HepG2 (cell line): Measurements from ENCODE around the gene ABCC1. TPM values are rescaled to one million over a fixed set of nuclear protein-coding genes. Genes with fewer than 3 reads are reported as not detected.

ENCODE experiments used
- ATM ChIP-seq: fragments of 450-650 bp; IDR thresholded peaks from 2 replicates; pipeline ENCODE4 v1.7.1; 2017; ENCODE audit warnings: mild to moderate bottlenecking, borderline replicate concordance
- BCL3 ChIP-seq: sonication (generic); formaldehyde crosslinking; IDR thresholded peaks from 2 replicates; pipeline ENCODE4 v1.5.1; 2020; ENCODE audit warnings: mild to moderate bottlenecking, missing genetic modification reagents, moderate library complexity
- IKZF5 ChIP-seq: IDR thresholded peaks from 2 replicates; pipeline ENCODE4 v1.6.1; 2018; ENCODE audit warnings: missing genetic modification reagents, mild to moderate bottlenecking, missing compliant biosample characterization
- KAT7 ChIP-seq: IDR thresholded peaks from 2 replicates; pipeline ENCODE4 v1.6.1; 2018; ENCODE audit warnings: borderline replicate concordance, missing compliant biosample characterization
- LBX2 ChIP-seq: sonication (generic); formaldehyde crosslinking; IDR thresholded peaks from 2 replicates; pipeline ENCODE4 v1.5.0; 2020; ENCODE audit warnings: missing genetic modification reagents, mild to moderate bottlenecking, borderline replicate concordance
- NFKBIZ ChIP-seq: IDR thresholded peaks from 2 replicates; pipeline ENCODE4 v1.6.1; 2018; ENCODE audit warnings: missing genetic modification reagents, missing compliant biosample characterization
- PAXIP1 ChIP-seq: sonication (generic); formaldehyde crosslinking; conservative IDR thresholded peaks from 2 replicates; pipeline ENCODE4 v1.4.0; 2020; ENCODE audit warnings: mild to moderate bottlenecking, missing genetic modification reagents, moderate library complexity
- SIX1 ChIP-seq: sonication (generic); formaldehyde crosslinking; IDR thresholded peaks from 2 replicates; pipeline ENCODE4 v1.4.0; 2020; ENCODE audit warnings: missing genetic modification reagents, borderline replicate concordance
- SP1 ChIP-seq, 2 experiments: fragments of 450-650 bp in 1 of 2; sonication (generic) in 1 of 2; formaldehyde crosslinking in 1 of 2; IDR thresholded peaks; 2 replicates each; pipeline versions ENCODE4 v1.4.0 to v1.6.1; 2016 to 2020; ENCODE audit warnings: missing genetic modification reagents in 1 of 2
- TCF12 ChIP-seq, 2 experiments: fragments of 450-650 bp in 1 of 2; sonication (generic) in 1 of 2; formaldehyde crosslinking in 1 of 2; IDR thresholded peaks; 2 replicates each; pipeline versions ENCODE4 v1.6.1 to v1.8.0; 2017 to 2022; ENCODE audit warnings: antibody characterized with exemption in 1 of 2, mild to moderate bottlenecking in 1 of 2, missing genetic modification reagents in 1 of 2, moderate library complexity in 1 of 2
- TFE3 ChIP-seq: IDR thresholded peaks from 2 replicates; pipeline ENCODE4 v1.6.1; 2016
- TSC22D2 ChIP-seq: sonication (generic); formaldehyde crosslinking; IDR thresholded peaks from 2 replicates; pipeline ENCODE4 v1.5.1; 2020; ENCODE audit warnings: missing genetic modification reagents, mild to moderate bottlenecking, borderline replicate concordance
- YEATS4 ChIP-seq: sonication (generic); formaldehyde crosslinking; IDR thresholded peaks from 2 replicates; pipeline ENCODE4 v1.4.0; 2020; ENCODE audit warnings: missing genetic modification reagents, borderline replicate concordance
- ZFP37 ChIP-seq: sonication (generic); formaldehyde crosslinking; IDR thresholded peaks from 2 replicates; pipeline ENCODE4 v1.4.0; 2020; ENCODE audit warnings: missing genetic modification reagents, borderline replicate concordance
- ZFP91 ChIP-seq: sonication (generic); formaldehyde crosslinking; IDR thresholded peaks from 2 replicates; pipeline ENCODE4 v1.9.0; 2022; ENCODE audit warnings: missing genetic modification reagents, mild to moderate bottlenecking, borderline replicate concordance
- ZNF3 ChIP-seq: IDR thresholded peaks from 2 replicates; pipeline ENCODE4 v1.7.0; 2017; ENCODE audit warnings: inconsistent platforms
- ZNF326 ChIP-seq: sonication (generic); formaldehyde crosslinking; IDR thresholded peaks from 2 replicates; pipeline ENCODE4 v1.4.0; 2020; ENCODE audit warnings: missing genetic modification reagents, borderline replicate concordance
- ZNF850 ChIP-seq: sonication (generic); formaldehyde crosslinking; conservative IDR thresholded peaks from 2 replicates; pipeline ENCODE4 v1.9.0; 2021; ENCODE audit warnings: mild to moderate bottlenecking, missing genetic modification reagents
- polyA plus RNA-seq, 8 experiments: library from polyadenylated mRNA; depleted of rRNA in 3 of 8; stranded (reverse) in 7 of 8; unstranded in 1 of 8; fragments of >200 nt; fragmentation: Illumina TruSeq in 4 of 8; extraction: Trizol in 4 of 8; gene quantifications; 2 replicates each; pipeline versions ENCODE4 v1.2.1 to v1.2.3, GENCODE V29; 2011 to 2016; ENCODE audit warnings: low read depth in 4 of 8, missing spikeins in 1 of 8, mixed read lengths in 1 of 8; ENCODE audit not compliant: insufficient read depth in 1 of 8
- total RNA-seq, 5 experiments: library from RNA; depleted of rRNA; stranded (reverse); fragments of >200 nt; fragmentation: Illumina TruSeq; extraction: Trizol; gene quantifications; 2 replicates each; pipeline ENCODE4 v1.2.3, GENCODE V29; 2016; ENCODE audit warnings: low read depth in 1 of 5

ABCC1 gene
- total and polyA plus RNA-seq, 2 of the 13 experiments (the other 11 are each of a cell fraction or from before 2014, with no cell fraction given): 13.0 to 30.6 TPM

GRCh38 chr16:16014329-16015224 is 65.2 kb downstream of the ABCC1 start (continued):
- TF ChIP-seq LBX2 (CRISPR knock-in tag) (no peak), ZFP37 (CRISPR knock-in tag) (no peak), KAT7 (CRISPR knock-in tag) (0 out of 2 replicates have a peak, but pooled peaks have one; percentile 31), NFKBIZ (CRISPR knock-in tag) (no peak), TCF12 (IDR thresholded peaks at IDR 0.05) (no peak), TCF12 (CRISPR knock-in tag; IDR thresholded peaks at IDR 0.05) (no peak), SP1 (IDR thresholded peaks at IDR 0.05) (no peak), SP1 (CRISPR knock-in tag; IDR thresholded peaks at IDR 0.05) (no peak), TFE3 (CRISPR knock-in tag) (no peak), ZNF850 (CRISPR knock-in tag) (no peak), SIX1 (CRISPR knock-in tag) (no peak; the same call in 1 of the 2 replicates), YEATS4 (CRISPR knock-in tag) (no peak), PAXIP1 (CRISPR knock-in tag) (peak; percentile 83), IKZF5 (CRISPR knock-in tag) (peak; percentile 60; the same call in 1 of the 2 replicates), TSC22D2 (CRISPR knock-in tag) (no peak), ATM (no peak), ZNF3 (CRISPR knock-in tag) (peak; percentile 90; the same call in 1 of the 2 replicates), ZFP91 (peak; percentile 56; the same call in 1 of the 2 replicates), ZNF326 (CRISPR knock-in tag) (no peak), BCL3 (no peak)
